Body of pancreas (tissue), 4 donors: ENCODE data around the gene SAA1. TPM values are rescaled to one million over a fixed set of nuclear protein-coding genes. Genes with fewer than 3 reads are reported as not detected.
A peak's percentile ranks its signal among the peaks of the same experiment; 100 is the strongest.

Source experiments
- ATAC-seq: fragments of 150-250 bp; one replicate; pipeline ENCODE4 v1.9.1; 2016
- DNase-seq, 4 donors: peaks; one replicate each; pipeline ENCODE4 v3.0.0-alpha.2; 2019
- H3K27ac ChIP-seq, 4 donors: fragments of 200-600 bp; sonication (generic); 1 replicate in 3 of 4; 2 replicates in 1 of 4; pipeline versions ENCODE4 v1.5.1 to v1.6.1; 2016 to 2019; ENCODE audit warnings: mild to moderate bottlenecking in 1 of 4, mixed read lengths in 1 of 4, moderate library complexity in 1 of 4
- H3K27me3 ChIP-seq, 2 donors: fragments of 200-600 bp; sonication (generic); one replicate each; pipeline ENCODE4 v1.6.0; 2016; ENCODE audit warnings: mild to moderate bottlenecking in 1 of 2
- H3K36me3 ChIP-seq, 2 donors: fragments of 200-600 bp; sonication (generic); replicated peaks in 1 of 2; 2 replicates each; pipeline ENCODE4 v1.5.1; 2016; ENCODE audit warnings: low read depth in 2 of 2; ENCODE audit not compliant: insufficient read depth in 1 of 2
- H3K4me1 ChIP-seq: fragments of 200-600 bp; sonication (generic); one replicate; pipeline ENCODE4 v1.6.0; 2016
- H3K4me3 ChIP-seq, 2 donors: fragments of 200-600 bp; sonication (generic); 1 replicate in 1 of 2; 2 replicates in 1 of 2; pipeline ENCODE4 v1.5.1; 2016 to 2019
- H3K9me3 ChIP-seq, 3 donors: fragments of 200-600 bp; sonication (generic); 1 replicate in 2 of 3; 2 replicates in 1 of 3; pipeline ENCODE4 v1.5.1; 2016
- CTCF ChIP-seq, 7 experiments: fragments of 450-650 bp in 4 of 7; fragments of 200-600 bp in 3 of 7; sonication (generic) in 3 of 7; IDR thresholded peaks; one replicate each; pipeline ENCODE4 v1.5.1; 2016 to 2019; ENCODE audit warnings: antibody characterized with exemption in 7 of 7
- POLR2A ChIP-seq, 3 donors: fragments of 450-650 bp; IDR thresholded peaks; one replicate each; pipeline ENCODE4 v1.6.1; 2016; ENCODE audit warnings: antibody characterized with exemption in 3 of 3, mild to moderate bottlenecking in 2 of 3
- WGBS, 2 donors: methylation state at CpG; one replicate each; pipeline ENCODE4 v1.1.5; 2017; 5-methylcytosine and 5-hydroxymethylcytosine counted together
- intact Hi-C: fragments of 100-400 bp; cut with DNase I; formaldehyde crosslinking; loops from one replicate; pipeline ENCODE4 v1.15.1; 2023
- total RNA-seq, 2 donors: library from RNA; depleted of rRNA; stranded (reverse); fragments of >200 nt; gene quantifications; one replicate each; pipeline ENCODE4 v1.1.0, GENCODE V29; 2016

Gene SAA1
- total RNA-seq, 2 donors from 2014 or later = 24.1 to 450 TPM

- H3K9me3 ChIP-seq = no peaks in the 10 kb centered on the region
- TF ChIP-seq POLR2A (IDR thresholded peaks at IDR 0.05) (no peak), CTCF (IDR thresholded peaks at IDR 0.05) (no peak)
- ATAC-seq (no peak), DNase-seq (no peak)
- 60 to 71% methylated on average over 4 of the region's 4 CpGs for WGBS, 2 donors
- no peak overlapping the region for H3K27ac ChIP-seq
- H3K27me3 ChIP-seq = no peaks in the 10 kb centered on the region
- no peaks in the 10 kb centered on the region for H3K36me3 ChIP-seq
- H3K4me3 ChIP-seq = no peak overlapping the region
- intact Hi-C loops = no loop called here
- H3K4me1 ChIP-seq = no peaks in the 10 kb centered on the region
Observed at GRCh38 chr11:18270102-18270501, 4.0 kb downstream of the SAA1 start.

GRCh38 chr11:18271206-18271605, 5.1 kb downstream of the SAA1 start:
- Histone ChIP-seq H3K27me3 (no peaks in the 10 kb centered on the region), H3K9me3 (no peaks in the 10 kb centered on the region), H3K4me1 (no peaks in the 10 kb centered on the region), H3K4me3 (no peak overlapping the region), H3K36me3 (no peaks in the 10 kb centered on the region), H3K27ac (no peak overlapping the region)
- intact Hi-C loops = no loop called here
- no peak for TF ChIP-seq POLR2A (IDR thresholded peaks at IDR 0.05)
- TF ChIP-seq CTCF (IDR thresholded peaks at IDR 0.05) = no peak
- DNase-seq = no peak
- no peak for ATAC-seq
- 44 to 48% methylated on average over 4 of the region's 4 CpGs for WGBS, 2 donors

GRCh38 chr11:18277565-18278271, 11.7 kb downstream of the SAA1 start:
- WGBS, 2 donors = 82 to 91% methylated on average over 5 of the region's 5 CpGs
- no peak for ATAC-seq
- H3K27ac ChIP-seq = peak overlapping the region in 1 of 4 donors; percentile 45

GRCh38 chr11:18280438-18281045, 14.5 kb downstream of the SAA1 start:
- Histone ChIP-seq H3K9me3 (no peaks in the 10 kb centered on the region), H3K4me1 (no peaks in the 10 kb centered on the region), H3K27me3 (no peaks in the 10 kb centered on the region), H3K36me3 (peaks cover 0 to 12% of the 10 kb centered on the region in 2 donors), H3K4me3 (no peak overlapping the region), H3K27ac (no peak overlapping the region)
- WGBS, 2 donors = 68 to 82% methylated on average over 4 of the region's 4 CpGs
- TF ChIP-seq CTCF (IDR thresholded peaks at IDR 0.05) (no peak), POLR2A (IDR thresholded peaks at IDR 0.05) (no peak)
- intact Hi-C loops = no loop called here
- ATAC-seq (no peak), DNase-seq (no peak)

More at GRCh38 chr11:18277565-18278271, 11.7 kb downstream of the SAA1 start:
- no peaks in the 10 kb centered on the region for H3K27me3 ChIP-seq
- H3K4me1 ChIP-seq = no peaks in the 10 kb centered on the region
- intact Hi-C loops = no loop called here
- peaks cover 0 to 12% of the 10 kb centered on the region in 2 donors for H3K36me3 ChIP-seq
- peak in 1 of 4 donors; percentile 54 for DNase-seq
- no peak overlapping the region for H3K4me3 ChIP-seq
- H3K9me3 ChIP-seq = no peaks in the 10 kb centered on the region
- TF ChIP-seq CTCF (IDR thresholded peaks at IDR 0.05) (no peak), POLR2A (IDR thresholded peaks at IDR 0.05) (no peak)
